Jurkat, Clone E6-1 (cell line): ENCODE results near the gene SETD6.

Source experiments
- DNase-seq: peaks from one replicate; pipeline ENCODE4 v3.0.0-alpha.2; 2011; ENCODE audit warnings: low read depth, low spot score
- H3K4me3 ChIP-seq: 2 replicates; pipeline ENCODE4 v1.5.1; 2011; ENCODE audit warnings: mild to moderate bottlenecking, low read length, control low read depth, moderate library complexity

SETD6 gene

DNA sequence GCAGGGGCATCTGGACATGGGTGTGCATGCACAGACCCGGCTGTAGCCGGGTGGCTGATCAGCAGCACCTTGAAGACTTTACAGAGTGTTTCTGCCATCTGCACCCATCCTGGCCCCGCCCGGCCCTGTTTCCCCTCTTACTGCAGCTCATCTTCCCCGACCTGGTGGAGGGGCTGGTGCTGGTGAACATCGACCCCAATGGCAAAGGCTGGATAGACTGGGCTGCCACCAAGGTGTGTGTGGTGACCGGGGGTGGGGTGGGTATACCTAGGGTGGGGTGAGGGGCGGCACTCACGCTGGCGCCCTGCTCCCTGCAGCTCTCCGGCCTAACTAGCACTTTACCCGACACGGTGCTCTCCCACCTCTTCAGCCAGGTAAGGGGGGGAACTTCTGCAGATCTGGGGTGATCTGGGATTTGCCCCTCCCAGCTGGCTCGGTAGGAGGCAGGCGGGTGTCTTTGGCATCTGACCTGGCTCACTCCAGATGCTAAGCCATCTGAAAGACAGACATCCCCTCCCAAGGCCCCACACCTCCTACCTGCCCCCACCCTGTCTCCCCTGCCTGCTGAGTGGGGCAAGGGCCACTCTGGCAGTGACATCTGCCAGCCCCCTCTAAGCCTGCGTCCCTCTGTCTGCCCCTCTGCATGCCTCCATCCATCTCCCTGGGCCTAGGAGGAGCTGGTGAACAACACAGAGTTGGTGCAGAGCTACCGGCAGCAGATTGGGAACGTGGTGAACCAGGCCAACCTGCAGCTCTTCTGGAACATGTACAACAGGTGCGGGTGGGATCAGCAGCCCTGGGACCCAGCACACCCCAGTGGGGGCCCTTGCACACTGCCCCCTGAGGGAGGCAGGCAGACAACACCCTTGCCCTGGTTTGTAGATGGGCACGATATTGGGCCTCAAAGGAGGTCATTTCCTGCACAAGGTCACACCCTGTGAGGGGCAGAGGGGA is 8.8 kb upstream of the SETD6 start:
- no peak for DNase-seq

GRCh38 chr16:58507195-58507962 is 7.9 kb upstream of the SETD6 start:
- DNase-seq: no peak

More for the DNA sequence above, 8.8 kb upstream of the SETD6 start:
- no peak overlapping the region for H3K4me3 ChIP-seq

GRCh38 chr16:58507963-58508670 is 7.2 kb upstream of the SETD6 start:
- H3K4me3 ChIP-seq: no peak overlapping the region
- no peak for DNase-seq

More at GRCh38 chr16:58507195-58507962, 7.9 kb upstream of the SETD6 start:
- H3K4me3 ChIP-seq: no peak overlapping the region

DNA sequence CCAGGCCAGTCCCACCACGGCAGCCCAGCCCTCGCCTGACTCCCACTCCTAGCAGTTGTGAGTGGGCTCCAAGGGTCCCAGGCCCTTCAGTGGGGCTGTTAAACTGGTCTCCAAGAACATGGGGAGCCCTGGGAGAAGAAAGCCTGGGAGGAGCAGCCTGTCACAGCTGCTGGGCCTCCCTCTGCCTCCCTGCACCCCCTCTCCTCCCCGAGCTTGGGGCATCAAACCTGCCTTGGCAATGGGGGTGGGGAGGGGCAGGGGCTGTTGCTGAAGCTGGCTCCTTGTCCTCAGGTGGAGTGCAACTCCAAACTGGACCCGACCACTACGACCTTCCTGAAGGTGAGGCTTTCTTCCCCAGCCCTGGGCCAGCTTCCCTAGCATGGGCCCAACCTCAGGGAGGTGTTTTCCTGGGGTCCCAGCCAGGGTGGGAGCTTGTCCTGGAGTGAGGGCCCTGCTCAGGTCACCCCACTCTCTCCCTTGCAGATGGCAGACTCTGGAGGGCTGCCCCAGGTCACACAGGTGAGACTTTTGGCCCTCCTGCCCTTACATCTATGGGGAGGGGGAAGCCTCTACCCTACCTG is 6.6 kb upstream of the SETD6 start:
- no peak for DNase-seq
- H3K4me3 ChIP-seq: no peak overlapping the region

GRCh38 chr16:58509256-58510096 is 5.8 kb upstream of the SETD6 start:
- no peak for DNase-seq
- H3K4me3 ChIP-seq: no peak overlapping the region

GRCh38 chr16:58510097-58510775 is 5.1 kb upstream of the SETD6 start:
- H3K4me3 ChIP-seq: no peak overlapping the region
- no peak for DNase-seq

GRCh38 chr16:58510776-58511628 is 4.3 kb upstream of the SETD6 start:
- DNase-seq: no peak
- no peak overlapping the region for H3K4me3 ChIP-seq

GRCh38 chr16:58511933-58512815 is 3.1 kb upstream of the SETD6 start:
- DNase-seq: peak; percentile 44

DNA sequence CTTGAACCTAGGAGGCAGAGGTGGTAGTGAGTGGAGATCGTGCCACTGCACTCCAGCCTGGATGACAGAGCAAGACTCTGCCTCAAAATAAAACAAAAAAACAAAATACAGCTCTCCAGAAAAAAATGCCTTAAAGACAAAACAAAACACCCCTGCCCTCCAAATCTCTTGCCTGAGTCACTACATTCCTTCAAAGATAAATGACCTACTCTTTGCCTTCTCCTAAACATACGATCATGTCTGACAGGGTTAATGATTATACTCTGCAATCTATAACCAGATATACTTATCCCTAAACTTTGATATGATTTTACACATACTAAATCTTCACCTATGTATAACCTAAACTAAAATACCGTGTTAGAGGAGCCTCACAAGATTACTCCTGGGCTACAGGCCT is 1.4 kb upstream of the SETD6 start:
- DNase-seq: no peak
- no peak overlapping the region for H3K4me3 ChIP-seq

More at GRCh38 chr16:58511933-58512815, 3.1 kb upstream of the SETD6 start:
- no peak overlapping the region for H3K4me3 ChIP-seq

DNA sequence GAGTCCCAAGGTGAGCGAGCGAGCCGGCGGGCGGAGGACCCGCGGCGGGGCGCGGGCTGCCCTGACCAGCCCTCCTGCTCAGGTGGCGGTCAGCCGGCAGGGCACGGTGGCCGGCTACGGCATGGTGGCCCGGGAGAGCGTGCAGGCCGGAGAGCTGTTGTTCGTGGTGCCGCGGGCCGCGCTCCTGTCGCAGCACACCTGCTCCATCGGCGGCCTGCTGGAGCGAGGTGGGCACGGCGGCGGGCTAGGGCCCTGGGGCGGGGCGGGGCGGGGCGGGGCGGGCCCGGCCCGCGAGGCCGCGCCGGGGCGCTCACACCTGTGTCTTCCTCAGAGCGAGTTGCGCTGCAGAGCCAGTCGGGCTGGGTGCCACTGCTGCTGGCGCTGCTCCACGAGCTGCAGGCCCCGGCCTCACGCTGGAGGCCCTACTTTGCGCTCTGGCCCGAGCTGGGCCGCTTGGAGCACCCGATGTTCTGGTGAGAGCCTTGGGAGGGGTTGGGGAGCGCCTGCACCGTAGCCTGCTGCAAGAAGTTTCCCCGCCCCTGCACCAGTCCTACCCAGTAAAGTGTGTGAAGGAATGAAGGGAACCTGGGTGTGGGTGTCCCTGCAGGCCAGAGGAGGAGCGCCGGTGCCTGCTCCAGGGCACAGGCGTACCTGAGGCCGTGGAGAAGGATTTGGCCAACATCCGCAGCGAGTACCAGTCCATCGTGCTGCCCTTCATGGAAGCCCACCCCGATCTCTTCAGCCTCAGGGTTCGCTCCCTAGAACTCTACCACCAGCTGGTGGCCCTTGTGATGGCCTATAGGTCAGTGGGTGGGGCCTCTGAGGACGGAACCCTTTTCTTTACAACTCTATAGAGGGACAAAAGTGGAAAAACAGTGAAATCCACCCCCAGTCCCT is 802 bp downstream of the SETD6 start:
- H3K4me3 ChIP-seq: no peak overlapping the region
- DNase-seq: no peak

DNA sequence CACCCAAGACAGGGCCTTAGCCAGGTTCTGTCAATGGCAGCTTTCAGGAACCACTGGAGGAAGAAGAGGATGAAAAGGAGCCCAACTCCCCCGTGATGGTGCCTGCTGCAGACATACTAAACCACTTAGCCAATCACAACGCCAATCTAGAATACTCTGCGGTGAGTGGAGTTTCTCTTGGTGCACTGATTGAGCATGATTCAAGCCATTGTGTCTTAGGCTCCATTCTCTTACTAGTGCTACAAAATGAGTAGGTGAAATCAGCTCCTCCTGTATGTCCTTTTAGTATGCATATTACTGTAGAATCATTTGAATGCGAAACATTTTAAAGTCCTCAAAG is 1.4 kb downstream of the SETD6 start:
- no peak for DNase-seq
- no peak overlapping the region for H3K4me3 ChIP-seq

GRCh38 chr16:58518083-58518979 is 3.0 kb downstream of the SETD6 start:
- no peak overlapping the region for H3K4me3 ChIP-seq
- no peak for DNase-seq

DNA sequence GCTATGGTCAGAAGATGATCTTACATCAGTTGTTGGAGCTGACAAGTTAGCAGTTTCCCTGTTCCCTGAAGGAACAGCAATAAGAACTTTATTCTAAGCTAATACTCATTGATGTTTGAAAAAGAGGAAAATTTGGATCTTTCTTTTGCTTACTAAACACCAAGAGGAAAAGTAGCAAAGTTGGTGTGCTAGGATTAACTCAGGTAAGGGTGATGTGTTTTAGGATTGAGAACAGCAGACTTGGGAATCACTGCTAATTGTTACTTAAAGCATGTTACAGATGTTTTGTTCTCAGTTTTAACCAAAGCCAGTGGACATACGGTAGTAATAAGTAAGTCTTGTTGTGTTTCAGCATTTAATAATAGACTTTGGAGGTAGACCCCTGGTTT is 3.7 kb downstream of the SETD6 start:
- no peak overlapping the region for H3K4me3 ChIP-seq
- DNase-seq: no peak

- H3K4me3 ChIP-seq: no peak overlapping the region
- DNase-seq: no peak
Measured at GRCh38 chr16:58519707-58520106, 4.4 kb downstream of the SETD6 start.
